Medulla oblongata (tissue), 1 donor: ENCODE data around the gene PGF.

Source experiments
- DNase-seq: peaks from one replicate; pipeline ENCODE4 v3.0.0-alpha.2; 2015; ENCODE audit errors: extremely low spot score

Gene PGF

DNA sequence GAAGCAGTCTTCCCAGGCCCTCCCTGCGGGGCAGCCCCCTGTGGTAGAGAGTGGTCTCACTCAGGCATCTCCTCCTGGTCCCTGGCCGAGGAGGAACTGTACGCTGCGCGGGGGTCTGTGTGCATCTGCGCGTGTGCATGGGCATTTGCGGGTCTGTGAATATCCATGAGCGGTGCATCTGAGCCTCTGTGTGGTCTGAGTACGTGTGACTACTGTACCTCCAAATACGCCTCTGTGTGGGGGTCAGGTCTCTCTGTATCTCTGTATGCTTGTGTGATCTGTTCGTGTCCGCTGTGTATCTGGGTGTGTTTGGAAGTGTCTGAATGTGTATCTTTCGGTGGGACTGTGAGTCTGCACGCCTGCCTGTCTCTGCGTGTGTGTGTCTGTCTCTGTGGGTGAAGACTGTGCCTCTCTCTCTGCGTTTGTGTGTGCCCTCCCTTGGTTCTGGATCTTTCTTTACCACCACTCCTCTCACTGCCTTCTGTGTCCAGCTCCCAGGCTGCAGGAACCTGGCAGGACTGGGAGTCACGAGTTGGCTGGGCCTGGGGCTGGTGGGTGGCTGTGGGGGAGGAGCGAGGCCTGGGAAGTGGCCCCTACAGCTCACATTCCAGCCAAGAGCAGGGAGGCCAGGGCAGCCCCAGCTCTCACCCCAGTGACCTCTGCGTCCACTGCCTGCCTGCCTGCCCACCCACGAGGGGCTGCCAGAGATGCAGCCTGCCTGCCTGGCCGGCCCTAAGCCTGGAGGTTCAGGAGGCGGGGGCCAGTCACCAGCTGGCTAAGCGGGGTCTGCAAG lies 1.1 kb upstream of the PGF start:
- peak; percentile 45 for DNase-seq

- no peak for DNase-seq
These were observed 556 bp upstream of the PGF start for GRCh38 chr14:74956027-74956279.

GRCh38 chr14:74954947-74955228 lies 509 bp downstream of the PGF start:
- no peak for DNase-seq

DNA sequence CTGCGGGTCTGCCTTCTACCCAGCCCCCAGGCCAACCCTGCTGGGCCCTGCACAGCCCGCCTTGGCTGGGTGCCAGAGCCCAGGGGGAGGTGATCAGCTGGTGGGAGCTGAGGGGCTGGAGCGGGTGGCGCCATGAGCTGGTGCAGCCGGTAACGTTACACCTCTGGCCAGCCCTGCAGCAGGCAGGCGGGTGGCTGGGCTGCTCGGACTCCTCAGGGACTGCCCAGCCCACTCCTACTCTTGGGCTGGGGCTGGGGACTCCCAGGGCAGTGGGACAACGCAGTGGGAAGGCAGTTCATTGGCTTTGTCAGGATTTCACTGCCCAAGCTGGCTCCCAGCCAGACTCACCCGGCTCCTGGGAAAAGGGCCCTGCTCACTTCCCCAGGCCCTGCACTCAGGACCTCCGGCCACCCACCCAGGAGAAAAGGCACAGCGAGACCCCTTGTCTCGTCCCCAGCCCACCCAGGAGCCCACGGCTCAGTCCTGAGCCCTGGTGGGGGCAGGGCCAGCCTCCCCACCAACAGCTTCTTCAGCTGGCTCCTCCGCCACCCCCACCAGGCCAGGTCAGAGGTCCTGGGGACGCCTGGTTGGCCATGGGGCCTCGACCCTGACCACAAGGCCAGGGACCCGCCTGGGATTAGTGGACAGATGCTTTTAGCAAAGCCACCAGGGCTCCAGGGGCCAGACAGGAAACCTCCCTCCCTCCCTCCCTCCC lies 1.0 kb downstream of the PGF start:
- DNase-seq = no peak

GRCh38 chr14:74953686-74954085 lies 1.7 kb downstream of the PGF start:
- no peak for DNase-seq

DNA sequence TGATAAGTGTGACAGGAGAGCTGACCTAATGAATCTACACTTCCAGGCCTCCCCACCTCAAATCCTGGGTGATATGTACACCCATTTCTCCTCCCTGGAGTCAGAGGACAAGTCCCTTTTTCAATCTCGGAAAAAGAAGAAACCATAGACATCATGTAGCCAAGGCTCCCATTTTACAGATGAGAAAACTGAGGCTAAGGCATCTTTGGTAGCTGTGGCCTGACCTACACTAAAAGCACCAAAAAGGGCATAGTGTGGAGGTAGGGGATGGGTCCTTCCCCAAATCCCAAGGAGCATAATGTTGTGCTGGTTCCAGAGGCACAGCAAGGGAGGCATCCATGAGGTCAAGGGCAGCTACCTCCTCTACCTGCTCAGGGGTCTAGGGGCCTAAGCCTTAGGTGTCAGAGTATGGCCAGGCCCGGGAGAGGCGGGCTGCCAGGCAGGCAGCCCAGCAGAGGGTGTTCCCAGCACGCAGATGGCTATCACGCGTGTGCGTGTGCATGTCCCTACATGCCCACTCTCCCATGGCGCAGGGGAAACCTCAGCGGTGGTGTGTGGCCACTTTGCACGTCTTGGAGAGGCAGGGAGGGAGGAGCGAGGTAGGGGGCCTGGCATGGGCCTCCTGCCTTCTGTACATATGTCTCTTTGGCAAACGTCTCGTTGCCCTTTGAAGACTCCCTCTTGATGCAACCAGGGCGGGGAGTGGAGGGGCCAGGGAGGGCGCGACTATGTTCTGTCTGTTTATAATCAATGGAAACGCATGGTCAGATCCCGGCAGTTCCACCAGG lies 2.5 kb downstream of the PGF start:
- DNase-seq = no peak

GRCh38 chr14:74952180-74952665 lies 3.2 kb downstream of the PGF start:
- no peak for DNase-seq

DNA sequence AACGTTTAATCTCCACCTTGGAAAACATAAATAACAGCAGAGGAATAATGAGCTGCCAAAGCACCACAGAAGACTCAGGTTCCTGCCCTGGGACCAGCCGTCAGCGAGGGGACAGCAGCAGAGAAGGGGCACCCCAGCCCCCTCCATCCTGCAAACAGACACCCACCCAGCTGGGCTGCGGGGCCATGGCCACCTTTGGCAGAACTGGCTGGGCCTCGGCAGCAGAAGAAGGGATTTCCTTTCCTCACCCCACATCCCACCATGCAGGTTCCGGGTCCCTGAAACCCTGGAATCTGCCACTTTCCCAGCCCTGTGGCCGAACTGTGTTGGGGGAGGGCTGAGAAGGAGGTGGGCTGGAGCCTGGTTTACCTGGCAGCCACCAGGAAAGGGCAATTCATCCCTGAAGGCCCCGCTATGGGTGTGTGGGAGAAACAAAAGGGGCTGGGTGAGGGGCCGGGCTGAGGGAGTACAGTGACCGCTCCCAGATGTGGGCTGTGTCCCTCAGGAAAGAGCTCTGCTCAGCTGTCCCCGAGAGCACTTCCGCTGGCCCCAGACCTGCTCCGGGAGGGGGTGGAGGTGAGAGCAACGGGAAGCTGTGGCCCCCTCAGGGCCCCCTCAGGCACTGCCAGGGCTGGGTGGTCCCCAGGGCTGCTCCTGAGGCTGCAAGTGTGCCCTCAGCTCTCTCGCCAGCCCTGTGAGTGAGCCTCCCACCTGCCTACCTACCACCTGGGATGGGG lies 3.8 kb downstream of the PGF start:
- DNase-seq = no peak

DNA sequence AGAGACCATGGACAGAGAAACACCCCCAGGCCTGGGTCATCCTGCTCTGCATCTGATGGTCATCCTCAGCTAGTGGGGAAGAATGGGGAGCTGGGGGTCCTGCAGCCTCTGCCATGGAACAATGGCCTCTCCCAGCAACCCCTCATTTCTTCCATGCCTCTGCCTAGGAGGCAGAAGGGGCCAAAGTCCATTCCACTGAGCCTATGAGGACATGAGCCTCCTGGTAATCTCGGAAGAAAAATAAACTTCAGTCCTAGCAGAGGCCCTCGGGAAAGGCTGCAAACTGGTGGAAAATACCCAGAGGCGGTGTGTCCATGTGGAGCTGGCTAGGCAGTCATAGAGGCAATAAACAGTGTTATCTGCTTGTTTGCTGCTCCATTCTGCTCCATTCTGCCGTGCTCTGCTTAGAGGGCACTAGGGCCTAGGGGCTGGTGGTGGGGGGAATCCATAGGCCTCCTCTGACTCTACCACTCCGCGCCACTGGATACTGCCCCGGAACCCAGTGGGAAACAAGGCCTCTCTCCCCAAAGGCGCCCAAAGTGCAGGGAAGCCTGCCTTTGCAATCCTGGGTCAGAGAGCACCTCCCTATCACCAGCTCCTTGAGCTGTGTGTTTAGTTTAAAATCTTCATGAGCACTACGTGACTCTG lies 4.5 kb downstream of the PGF start:
- DNase-seq = no peak

DNA sequence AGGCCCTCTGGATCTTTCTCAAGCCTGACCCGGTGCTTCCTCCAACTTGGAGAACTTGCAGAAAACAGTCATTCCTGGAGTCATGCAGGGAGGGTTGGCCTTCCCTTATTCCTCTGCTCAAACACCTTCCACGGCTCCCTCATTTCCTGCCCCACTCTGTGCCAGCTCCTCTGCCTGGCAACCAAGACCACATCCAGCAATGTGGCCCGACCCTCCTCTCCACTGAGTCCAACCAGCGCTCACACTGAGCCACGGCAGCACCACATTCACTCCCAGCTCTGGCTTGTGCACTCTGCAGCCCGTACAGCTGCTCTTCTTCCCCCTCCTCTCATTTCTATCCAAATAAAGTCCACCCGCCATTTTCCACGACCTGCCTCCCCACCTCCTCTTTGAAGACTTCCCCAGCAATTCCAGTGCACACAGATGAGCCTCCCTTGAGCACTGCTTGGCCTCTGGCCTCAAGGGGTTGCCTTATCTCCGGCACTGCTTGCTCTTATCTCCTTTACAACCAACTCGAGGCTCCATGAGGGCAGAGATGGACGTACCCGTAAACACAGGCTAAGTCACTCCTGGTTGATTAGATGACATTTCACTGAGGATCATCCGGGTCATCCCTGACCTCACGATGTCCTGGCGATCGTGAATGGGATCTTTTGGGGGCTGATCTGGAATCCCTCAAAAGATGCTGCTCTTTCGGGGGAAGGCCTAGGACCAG lies 5.4 kb downstream of the PGF start:
- no peak for DNase-seq

GRCh38 chr14:74949191-74949601 lies 6.2 kb downstream of the PGF start:
- DNase-seq = no peak

- DNase-seq = no peak
These were observed 6.9 kb downstream of the PGF start for GRCh38 chr14:74948228-74949175.

DNA sequence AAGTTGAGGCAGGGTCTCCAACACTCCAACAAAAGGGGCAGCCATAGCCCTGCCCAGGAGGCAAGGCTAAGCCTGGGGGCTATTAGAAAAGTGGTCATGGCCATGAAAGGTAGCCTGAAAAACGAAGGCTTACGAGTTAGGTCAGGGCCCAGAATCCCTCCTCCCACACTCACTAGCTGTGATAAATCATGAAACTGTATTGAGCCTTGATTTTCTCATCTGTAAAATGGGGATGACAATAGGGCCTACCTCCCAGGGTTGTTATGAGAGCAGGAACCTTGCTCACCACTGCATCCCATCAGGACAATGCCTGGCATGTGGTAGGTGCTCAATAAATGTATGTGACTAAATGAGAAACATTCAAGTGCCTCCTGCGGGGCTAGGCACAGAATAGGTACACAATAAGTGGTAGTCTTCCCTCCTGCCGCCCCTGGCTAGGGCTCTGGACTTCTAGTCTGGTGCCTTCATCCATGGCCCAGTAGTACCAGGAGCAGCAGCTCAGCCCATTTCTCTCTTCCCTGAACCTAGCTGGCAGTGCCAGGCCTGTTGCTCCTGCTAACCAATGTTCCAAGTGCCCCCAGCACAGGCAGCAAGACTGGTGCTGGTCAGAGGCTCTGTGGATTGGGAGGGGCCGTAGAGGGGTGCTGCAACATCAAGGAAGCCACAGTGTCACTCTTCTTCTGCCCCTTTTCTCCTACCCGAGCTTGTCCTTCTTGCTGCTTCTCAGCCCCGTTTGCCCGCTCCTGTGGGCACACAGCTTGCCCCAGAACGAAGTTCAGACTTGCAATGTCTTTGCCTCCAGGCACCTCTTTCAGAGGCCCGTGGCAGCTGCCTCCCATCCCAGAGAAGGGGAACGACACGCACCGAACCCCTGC lies 7.8 kb downstream of the PGF start:
- DNase-seq = no peak

DNA sequence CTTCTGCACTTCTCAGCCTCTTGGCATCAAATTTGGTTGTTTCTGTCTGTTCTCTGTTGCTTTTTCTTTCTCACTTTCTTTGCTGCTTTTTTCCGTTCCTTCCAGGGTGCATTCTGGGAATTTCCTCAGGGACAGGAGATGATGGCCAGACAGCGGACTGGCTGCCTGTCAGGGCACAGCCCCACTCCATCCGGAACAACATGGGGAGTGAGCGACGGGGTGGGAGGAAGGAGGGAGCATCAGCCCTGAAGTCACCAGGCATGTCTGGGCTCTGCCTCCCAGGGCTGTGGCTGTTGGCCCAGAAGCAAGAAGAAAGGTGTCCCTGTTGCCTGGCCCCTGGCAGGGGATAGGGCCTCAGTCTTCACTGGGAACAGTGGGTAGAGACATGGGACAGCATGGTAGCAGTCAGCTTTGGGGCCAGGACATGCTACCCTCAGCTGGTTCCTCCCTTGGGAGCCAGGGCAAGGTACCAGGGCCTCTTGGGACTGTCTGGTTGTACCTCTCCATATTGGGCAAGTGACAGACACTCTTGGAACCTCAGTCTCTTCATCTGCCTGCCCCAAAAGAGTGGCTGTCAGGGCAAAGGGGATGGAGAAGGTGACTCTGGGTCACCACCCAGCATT lies 8.6 kb downstream of the PGF start:
- peak; percentile 38 for DNase-seq

- DNase-seq = peak; percentile 93
These were observed 9.3 kb downstream of the PGF start for GRCh38 chr14:74945852-74946658.

- DNase-seq = no peak
These were observed 10.0 kb downstream of the PGF start for GRCh38 chr14:74945261-74945851.

- no peak for DNase-seq
These were observed 12.8 kb downstream of the PGF start for GRCh38 chr14:74942608-74943007.
